Osteoblast (primary cell): Measurements from ENCODE around the gene SYNM. TPM values are rescaled to one million over a fixed set of nuclear protein-coding genes. Genes with fewer than 3 reads are reported as not detected.

Experiments
- DNase-seq: peaks from one replicate; pipeline ENCODE4 v3.0.0; 2011; ENCODE audit warnings: low spot score, mixed read lengths; ENCODE audit not compliant: insufficient read length; ENCODE audit errors: missing footprints
- H2AFZ ChIP-seq: 2 replicates; pipeline ENCODE4 v1.6.0; 2011; ENCODE audit warnings: mild to moderate bottlenecking, low read length
- H3K27ac ChIP-seq: 2 replicates; pipeline ENCODE4 v1.5.1; 2011; ENCODE audit warnings: mild to moderate bottlenecking, low read depth, low read length, moderate library complexity
- H3K27me3 ChIP-seq: 2 replicates; pipeline ENCODE4 v1.6.0; 2012; ENCODE audit warnings: mild to moderate bottlenecking, control low read depth, inconsistent platforms, low read length, moderate library complexity; ENCODE audit not compliant: insufficient read depth
- H3K36me3 ChIP-seq: 2 replicates; pipeline ENCODE4 v1.5.1; 2011; ENCODE audit warnings: mild to moderate bottlenecking, low read length, control low read depth, moderate library complexity; ENCODE audit not compliant: insufficient read depth
- H3K4me1 ChIP-seq: 2 replicates; pipeline ENCODE4 v1.5.1; 2011; ENCODE audit warnings: mild to moderate bottlenecking, low read length, control low read depth, moderate library complexity; ENCODE audit not compliant: insufficient read depth
- H3K4me2 ChIP-seq: 2 replicates; pipeline ENCODE4 v1.6.0; 2011; ENCODE audit warnings: mild to moderate bottlenecking, low read length; ENCODE audit not compliant: insufficient read depth
- H3K4me3 ChIP-seq: fragments of 200-600 bp; sonication (generic); 3 replicates; pipeline ENCODE4 v1.5.1; 2012; ENCODE audit warnings: mild to moderate bottlenecking, low read length, inconsistent platforms; ENCODE audit not compliant: insufficient read depth
- H3K79me2 ChIP-seq: 2 replicates; pipeline ENCODE4 v1.6.0; 2012; ENCODE audit warnings: mild to moderate bottlenecking, low read length, control low read depth, inconsistent platforms; ENCODE audit not compliant: insufficient read depth
- H3K9me3 ChIP-seq: 2 replicates; pipeline ENCODE4 v1.5.1; 2011; ENCODE audit warnings: low read depth, low read length, control low read depth
- H4K20me1 ChIP-seq: 2 replicates; pipeline ENCODE4 v1.6.0; 2012; ENCODE audit warnings: mild to moderate bottlenecking, low read length, control low read depth; ENCODE audit not compliant: insufficient read depth
- total RNA-seq: library from RNA; depleted of rRNA; stranded (reverse); fragments of >200 nt; gene quantifications from 2 replicates; pipeline ENCODE4 v1.2.3, GENCODE V29; 2012
- TF ChIP-seq, protein P1 (sequence below): IDR thresholded peaks from 2 replicates; pipeline ENCODE4 v1.5.1; 2011; ENCODE audit warnings: mild to moderate bottlenecking, low read depth, low read length, moderate library complexity; ENCODE audit errors: extremely low read depth

SYNM gene
- total RNA-seq, 1 donor, result 4.0 TPM

DNA sequence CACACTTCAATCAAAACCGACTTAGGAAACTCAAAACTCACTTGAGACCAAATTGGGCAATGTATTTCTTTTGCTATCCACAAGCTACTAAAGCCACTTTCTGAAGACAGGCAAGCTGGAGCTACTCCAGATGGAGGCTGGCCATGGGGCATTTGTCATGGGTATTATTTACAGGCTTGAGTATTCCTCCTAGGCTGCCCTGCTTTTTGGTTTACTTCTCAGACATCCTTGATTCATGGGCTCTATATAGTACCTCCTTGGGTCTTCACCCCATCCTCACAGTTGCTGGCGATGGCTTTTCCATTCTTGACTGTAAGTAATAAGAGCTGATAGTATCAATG, 18.6 kb upstream of the SYNM start:
- Histone ChIP-seq H3K27me3 (peaks cover 6% of the 10 kb centered on the region), H3K4me2 (no peak overlapping the region), H3K4me3 (no peak overlapping the region), H3K27ac (no peak overlapping the region), H3K79me2 (no peaks in the 10 kb centered on the region), H2AFZ (no peak overlapping the region), H3K36me3 (no peaks in the 10 kb centered on the region), H3K9me3 (no peaks in the 10 kb centered on the region), H4K20me1 (no peaks in the 10 kb centered on the region), H3K4me1 (peaks cover 15% of the 10 kb centered on the region)
- DNase-seq, result no peak
- TF ChIP-seq, protein P1, sequence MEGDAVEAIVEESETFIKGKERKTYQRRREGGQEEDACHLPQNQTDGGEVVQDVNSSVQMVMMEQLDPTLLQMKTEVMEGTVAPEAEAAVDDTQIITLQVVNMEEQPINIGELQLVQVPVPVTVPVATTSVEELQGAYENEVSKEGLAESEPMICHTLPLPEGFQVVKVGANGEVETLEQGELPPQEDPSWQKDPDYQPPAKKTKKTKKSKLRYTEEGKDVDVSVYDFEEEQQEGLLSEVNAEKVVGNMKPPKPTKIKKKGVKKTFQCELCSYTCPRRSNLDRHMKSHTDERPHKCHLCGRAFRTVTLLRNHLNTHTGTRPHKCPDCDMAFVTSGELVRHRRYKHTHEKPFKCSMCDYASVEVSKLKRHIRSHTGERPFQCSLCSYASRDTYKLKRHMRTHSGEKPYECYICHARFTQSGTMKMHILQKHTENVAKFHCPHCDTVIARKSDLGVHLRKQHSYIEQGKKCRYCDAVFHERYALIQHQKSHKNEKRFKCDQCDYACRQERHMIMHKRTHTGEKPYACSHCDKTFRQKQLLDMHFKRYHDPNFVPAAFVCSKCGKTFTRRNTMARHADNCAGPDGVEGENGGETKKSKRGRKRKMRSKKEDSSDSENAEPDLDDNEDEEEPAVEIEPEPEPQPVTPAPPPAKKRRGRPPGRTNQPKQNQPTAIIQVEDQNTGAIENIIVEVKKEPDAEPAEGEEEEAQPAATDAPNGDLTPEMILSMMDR, result no peak

DNA sequence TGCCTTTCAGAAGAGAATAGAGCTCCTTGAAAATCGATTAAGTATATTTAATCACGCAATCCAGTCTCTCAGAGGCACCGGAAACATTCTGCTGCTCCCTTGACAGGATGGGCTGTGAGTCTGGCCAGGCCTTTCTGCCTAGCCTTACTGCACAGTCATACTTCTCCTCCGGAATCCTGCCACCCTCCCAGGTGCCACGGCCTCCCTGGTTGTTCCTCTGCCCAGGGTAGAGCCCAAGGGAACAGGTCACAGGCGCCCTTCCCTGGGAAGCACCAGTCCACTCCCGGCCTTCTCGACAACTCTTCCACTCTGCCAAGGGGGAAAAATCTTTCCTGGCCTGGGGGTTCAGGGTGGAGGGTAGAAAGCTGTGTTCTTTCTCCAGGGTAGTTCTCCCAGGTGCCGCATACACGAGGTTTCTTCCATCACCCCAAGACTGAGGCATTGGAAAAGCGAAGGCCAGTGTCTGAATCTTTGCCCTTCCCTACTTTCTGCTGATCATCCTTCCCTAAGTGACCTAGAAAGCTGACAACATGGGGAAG, 17.4 kb upstream of the SYNM start:
- H3K4me2 ChIP-seq, result no peak overlapping the region
- no peak overlapping the region for H2AFZ ChIP-seq
- H3K4me1 ChIP-seq, result peaks cover 15% of the 10 kb centered on the region
- DNase-seq, result no peak
- no peaks in the 10 kb centered on the region for H3K36me3 ChIP-seq
- H3K27ac ChIP-seq, result no peak overlapping the region
- peaks cover 4% of the 10 kb centered on the region for H3K27me3 ChIP-seq
- H3K79me2 ChIP-seq, result no peaks in the 10 kb centered on the region
- TF ChIP-seq, protein P1, result no peak
- H4K20me1 ChIP-seq, result no peaks in the 10 kb centered on the region
- H3K4me3 ChIP-seq, result no peak overlapping the region
- no peaks in the 10 kb centered on the region for H3K9me3 ChIP-seq

DNA sequence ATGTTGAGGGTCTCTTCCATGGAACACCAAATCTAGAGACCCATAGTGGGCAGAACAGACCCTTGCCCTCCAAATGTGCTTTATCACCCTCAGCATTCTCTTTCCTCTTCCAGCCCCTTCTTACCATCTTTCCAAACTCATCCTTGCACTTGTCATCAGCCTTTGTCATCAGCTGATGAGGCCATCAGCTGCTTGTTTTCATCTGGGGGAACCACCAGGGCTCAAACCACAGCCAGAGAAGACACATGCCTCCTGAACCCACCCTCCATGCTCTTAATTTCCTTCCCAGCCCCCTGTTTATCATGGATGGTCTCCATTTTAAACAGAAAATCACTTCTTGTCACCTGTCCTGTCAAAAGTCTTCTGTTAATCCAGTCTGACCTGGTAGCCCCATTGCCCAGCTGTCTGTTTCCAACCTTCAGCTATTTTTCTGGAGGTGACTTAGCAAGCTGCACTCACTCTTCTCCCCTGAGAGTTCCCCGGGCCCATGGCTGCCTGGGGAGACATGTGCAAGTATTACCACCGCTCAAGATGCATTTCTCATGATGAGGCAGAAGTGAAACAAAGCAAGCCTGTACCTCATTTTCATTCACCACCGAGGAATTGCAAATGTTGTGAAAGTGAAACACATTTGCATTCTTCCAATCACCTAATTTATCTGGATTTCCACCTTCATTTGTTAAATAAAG, 14.7 kb upstream of the SYNM start:
- no peaks in the 10 kb centered on the region for H3K79me2 ChIP-seq
- H3K4me2 ChIP-seq, result no peak overlapping the region
- TF ChIP-seq, protein P1, result no peak
- no peak overlapping the region for H3K4me3 ChIP-seq
- no peaks in the 10 kb centered on the region for H4K20me1 ChIP-seq
- H3K9me3 ChIP-seq, result no peaks in the 10 kb centered on the region
- no peaks in the 10 kb centered on the region for H3K36me3 ChIP-seq
- no peak overlapping the region for H3K27ac ChIP-seq
- H3K27me3 ChIP-seq, result no peaks in the 10 kb centered on the region
- H3K4me1 ChIP-seq, result peaks cover 13% of the 10 kb centered on the region
- DNase-seq, result no peak
- no peak overlapping the region for H2AFZ ChIP-seq

DNA sequence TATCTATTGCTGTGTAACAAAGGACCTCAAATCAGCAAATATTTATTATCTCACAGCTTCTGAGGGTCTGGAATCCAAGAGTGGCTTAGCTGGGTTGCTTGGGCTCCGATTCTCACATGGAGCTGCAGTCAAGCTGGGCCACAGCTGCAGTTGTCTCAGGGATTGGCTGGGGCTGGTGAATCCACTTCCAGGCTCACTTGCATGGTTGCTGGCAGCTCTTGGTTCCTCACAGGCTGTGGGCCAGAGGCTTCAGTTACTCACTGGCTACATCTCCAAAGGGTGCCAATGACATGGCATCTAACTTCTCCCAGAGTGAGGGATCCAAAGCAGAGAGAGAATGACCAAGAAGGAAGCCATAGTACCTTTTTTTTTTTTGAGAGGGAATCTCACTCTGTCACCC, 13.9 kb upstream of the SYNM start:
- Histone ChIP-seq H3K36me3 (no peaks in the 10 kb centered on the region), H3K9me3 (no peaks in the 10 kb centered on the region), H3K4me1 (peaks cover 5% of the 10 kb centered on the region), H3K4me3 (no peak overlapping the region), H3K79me2 (no peaks in the 10 kb centered on the region), H3K27me3 (no peaks in the 10 kb centered on the region), H3K4me2 (no peak overlapping the region), H4K20me1 (no peaks in the 10 kb centered on the region), H2AFZ (no peak overlapping the region), H3K27ac (no peak overlapping the region)
- TF ChIP-seq, protein P1, result no peak
- DNase-seq, result no peak
